ENCODE results near the gene RPL27. TPM values are rescaled to one million over a fixed set of nuclear protein-coding genes. Genes with fewer than 3 reads are reported as not detected.
A peak's percentile ranks its signal among the peaks of the same experiment; 100 is the strongest.

RPL27 gene
- total RNA-seq, 1 donor from 2014 or later = 1,019 TPM

DNA sequence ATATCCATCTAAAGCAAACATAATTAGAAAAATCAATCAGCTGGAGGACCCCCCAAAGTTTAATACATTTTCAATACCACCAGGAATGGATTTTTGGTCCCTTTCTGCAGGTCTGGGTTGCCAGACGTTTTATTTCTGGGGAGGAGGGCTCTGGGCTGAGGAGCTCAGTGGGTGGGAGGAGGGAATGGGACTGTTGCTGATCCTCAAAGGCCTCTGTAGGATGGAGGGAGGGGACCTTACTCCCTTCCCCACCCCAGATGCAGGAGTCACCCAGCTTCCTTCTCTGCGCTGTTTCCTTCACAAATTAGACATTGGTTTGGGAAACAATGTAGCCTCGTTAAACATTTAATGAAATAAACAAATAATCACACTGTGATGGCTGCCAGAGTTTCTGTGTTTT is 33.4 kb downstream of the RPL27 start:
- TF ChIP-seq, protein P1, sequence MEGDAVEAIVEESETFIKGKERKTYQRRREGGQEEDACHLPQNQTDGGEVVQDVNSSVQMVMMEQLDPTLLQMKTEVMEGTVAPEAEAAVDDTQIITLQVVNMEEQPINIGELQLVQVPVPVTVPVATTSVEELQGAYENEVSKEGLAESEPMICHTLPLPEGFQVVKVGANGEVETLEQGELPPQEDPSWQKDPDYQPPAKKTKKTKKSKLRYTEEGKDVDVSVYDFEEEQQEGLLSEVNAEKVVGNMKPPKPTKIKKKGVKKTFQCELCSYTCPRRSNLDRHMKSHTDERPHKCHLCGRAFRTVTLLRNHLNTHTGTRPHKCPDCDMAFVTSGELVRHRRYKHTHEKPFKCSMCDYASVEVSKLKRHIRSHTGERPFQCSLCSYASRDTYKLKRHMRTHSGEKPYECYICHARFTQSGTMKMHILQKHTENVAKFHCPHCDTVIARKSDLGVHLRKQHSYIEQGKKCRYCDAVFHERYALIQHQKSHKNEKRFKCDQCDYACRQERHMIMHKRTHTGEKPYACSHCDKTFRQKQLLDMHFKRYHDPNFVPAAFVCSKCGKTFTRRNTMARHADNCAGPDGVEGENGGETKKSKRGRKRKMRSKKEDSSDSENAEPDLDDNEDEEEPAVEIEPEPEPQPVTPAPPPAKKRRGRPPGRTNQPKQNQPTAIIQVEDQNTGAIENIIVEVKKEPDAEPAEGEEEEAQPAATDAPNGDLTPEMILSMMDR (IDR thresholded peaks at IDR 0.05; ENCODE audit: unreplicated experiment) = no peak
- H3K4me1 Mint-ChIP-seq = peaks cover 16% of the 10 kb centered on the region
- no peaks in the 10 kb centered on the region for H3K27me3 Mint-ChIP-seq (ENCODE audit: low read depth)
- no peaks in the 10 kb centered on the region for H3K9me3 Mint-ChIP-seq
- H3K36me3 Mint-ChIP-seq = no peaks in the 10 kb centered on the region
- no peak overlapping the region for H3K4me3 Mint-ChIP-seq
- DNase-seq (ENCODE audit: low spot score in 2 of 2, unreplicated experiment in 2 of 2) = no peak
- H3K27ac Mint-ChIP-seq = no peak overlapping the region

DNA sequence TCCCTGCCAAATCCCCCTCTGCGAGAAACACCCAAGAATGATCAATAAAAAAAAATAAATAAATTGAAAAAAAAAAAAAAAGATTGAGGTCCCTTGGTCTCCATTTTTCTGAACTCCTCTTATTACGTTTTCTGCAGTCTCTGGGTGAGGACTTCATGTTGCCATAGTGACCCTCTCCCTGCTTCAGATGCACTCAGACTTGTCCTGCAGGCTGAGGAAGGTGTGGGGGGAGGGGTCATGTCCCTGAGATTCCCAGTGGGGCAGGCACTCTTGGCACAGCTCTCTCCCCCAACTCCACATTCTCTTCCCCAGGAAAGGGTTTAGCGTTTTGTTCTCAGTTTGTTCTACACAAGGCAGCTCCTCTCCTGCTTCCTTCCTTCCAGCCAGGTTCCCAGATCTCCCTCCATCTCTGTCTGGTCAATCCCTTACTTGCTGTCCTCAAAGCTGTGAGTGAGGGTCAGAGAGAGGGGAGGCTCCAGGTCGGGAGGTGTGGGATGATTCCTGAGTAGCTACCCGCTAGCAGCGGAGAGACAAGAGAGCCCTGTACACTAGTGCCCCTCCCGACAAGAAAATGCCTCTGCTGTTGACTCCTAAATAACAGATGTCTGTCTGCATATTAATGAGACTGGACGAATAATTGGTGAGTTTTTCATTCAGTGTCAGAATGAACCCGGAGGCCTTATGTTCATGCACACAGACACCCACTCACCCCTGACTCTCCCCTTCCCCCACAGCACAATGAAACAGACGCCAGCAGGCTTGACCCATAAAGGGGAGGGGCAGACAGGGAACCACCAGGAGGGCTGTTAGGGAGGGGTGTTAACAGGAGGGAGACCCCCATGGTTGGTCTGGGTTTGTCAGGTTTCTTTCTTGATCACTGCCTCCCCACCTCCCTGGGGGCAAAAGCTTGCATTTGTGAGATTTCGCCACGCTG is 36.0 kb downstream of the RPL27 start:
- Mint-ChIP-seq H3K9me3 (no peaks in the 10 kb centered on the region), H3K36me3 (no peaks in the 10 kb centered on the region), H3K27me3 (ENCODE audit: low read depth) (no peaks in the 10 kb centered on the region), H3K27ac (peak overlapping the region; percentile 77), H3K4me3 (peak overlapping the region; percentile 28), H3K4me1 (peaks cover 16% of the 10 kb centered on the region)
- DNase-seq (ENCODE audit: low spot score in 2 of 2, unreplicated experiment in 2 of 2) = no peak
- TF ChIP-seq, protein P1 (IDR thresholded peaks at IDR 0.05; ENCODE audit: unreplicated experiment) = no peak

- Mint-ChIP-seq H3K36me3 (no peaks in the 10 kb centered on the region), H3K9me3 (no peaks in the 10 kb centered on the region), H3K4me3 (no peak overlapping the region), H3K4me1 (peaks cover 16% of the 10 kb centered on the region), H3K27ac (no peak overlapping the region), H3K27me3 (ENCODE audit: low read depth) (no peaks in the 10 kb centered on the region)
- no peak for DNase-seq (ENCODE audit: low spot score in 2 of 2, unreplicated experiment in 2 of 2)
- TF ChIP-seq, protein P1 (IDR thresholded peaks at IDR 0.05; ENCODE audit: unreplicated experiment) = no peak
These were observed 36.7 kb downstream of the RPL27 start for GRCh38 chr17:43034894-43035293.

- DNase-seq (ENCODE audit: low spot score in 2 of 2, unreplicated experiment in 2 of 2) = no peak
- H3K4me1 Mint-ChIP-seq = peaks cover 9% of the 10 kb centered on the region
- H3K36me3 Mint-ChIP-seq = no peaks in the 10 kb centered on the region
- no peak overlapping the region for H3K4me3 Mint-ChIP-seq
- no peak overlapping the region for H3K27ac Mint-ChIP-seq
- no peaks in the 10 kb centered on the region for H3K27me3 Mint-ChIP-seq (ENCODE audit: low read depth)
- no peaks in the 10 kb centered on the region for H3K9me3 Mint-ChIP-seq
- TF ChIP-seq, protein P1 (IDR thresholded peaks at IDR 0.05; ENCODE audit: unreplicated experiment) = no peak
These were observed 41.4 kb downstream of the RPL27 start for GRCh38 chr17:43039646-43040045.

DNA sequence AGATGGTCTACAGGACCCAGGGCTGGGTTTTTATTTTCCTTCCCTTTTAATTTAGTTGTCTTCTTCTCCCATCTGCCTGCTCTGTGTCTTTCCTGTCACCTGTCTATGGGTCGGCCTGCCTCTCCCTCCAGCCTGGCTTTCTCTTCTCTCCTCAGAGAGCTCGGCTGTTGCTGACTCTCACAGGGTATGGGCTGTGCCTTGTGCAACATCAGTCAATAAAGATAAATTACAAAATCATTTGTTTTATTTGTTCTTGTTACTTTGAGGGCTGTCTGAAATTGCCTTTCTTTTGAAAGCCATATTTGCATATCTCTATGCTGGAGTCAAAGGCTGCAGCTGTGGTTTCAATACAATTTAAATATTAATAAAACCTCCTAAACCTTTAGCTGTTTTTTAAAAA is 42.4 kb downstream of the RPL27 start:
- H3K27ac Mint-ChIP-seq = no peak overlapping the region
- H3K4me3 Mint-ChIP-seq = no peak overlapping the region

More for the DNA sequence above, 42.4 kb downstream of the RPL27 start:
- Mint-ChIP-seq H3K9me3 (no peaks in the 10 kb centered on the region), H3K4me1 (peaks cover 6% of the 10 kb centered on the region), H3K27me3 (ENCODE audit: low read depth) (no peaks in the 10 kb centered on the region), H3K36me3 (no peaks in the 10 kb centered on the region)
- DNase-seq (ENCODE audit: low spot score in 2 of 2, unreplicated experiment in 2 of 2) = no peak
- TF ChIP-seq, protein P1 (IDR thresholded peaks at IDR 0.05; ENCODE audit: unreplicated experiment) = no peak

All from mesothelial cell of epicardium (in vitro differentiated cells).